Stimulated activated CD4-positive, alpha-beta T cell treated with anti-CD3 and anti-CD28 coated beads, Interleukin-12 subunit alpha, Interleukin-12 subunit beta, amount 100 ng/mL, for 48 hours (primary cell): Measurements from ENCODE around the gene TPRKB.
"Not testable (repeated sequence)": the region's sequence is repeated elsewhere in the genome, so short reads cannot be mapped to it uniquely, and the experiment has no call there.

Source experiments
- DNase-seq, 3 donors: peaks; one replicate each; pipeline ENCODE4 v3.0.0-alpha.2; 2020; ENCODE audit warnings: low read depth in 2 of 3, low spot score in 1 of 3

TPRKB gene

GRCh38 chr2:73740767-73741166 lies 3.6 kb upstream of the TPRKB start:
- DNase-seq, result no peak

- DNase-seq, result no peak
Observed at GRCh38 chr2:73739101-73739500, 2.0 kb upstream of the TPRKB start.

GRCh38 chr2:73736378-73736777 lies 767 bp downstream of the TPRKB start:
- DNase-seq, result no peak

- no peak for DNase-seq
Observed at GRCh38 chr2:73730810-73731209, 6.3 kb downstream of the TPRKB start.

- DNase-seq, result no peak
Observed at GRCh38 chr2:73728711-73729110, 8.4 kb downstream of the TPRKB start.

DNA sequence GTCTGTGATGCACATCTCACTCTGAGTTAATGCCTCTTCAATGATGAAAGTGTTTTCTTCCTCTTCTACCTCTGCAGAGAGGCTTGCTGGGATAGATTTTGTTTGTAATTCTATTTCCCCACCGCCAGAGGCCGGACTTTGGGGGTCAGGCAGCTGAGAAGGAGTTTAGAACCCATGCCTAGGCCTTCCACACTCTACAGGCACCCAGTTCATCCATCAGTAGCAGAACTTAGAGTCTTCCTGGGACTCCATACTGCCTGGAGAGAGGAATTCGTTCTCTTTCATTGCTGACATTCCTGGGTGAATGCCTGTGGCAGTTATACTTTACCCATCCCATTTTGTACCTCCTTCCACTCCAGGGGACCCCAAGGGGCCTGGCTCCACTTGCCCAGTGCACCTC lies 9.1 kb downstream of the TPRKB start:
- DNase-seq, result no peak

DNA sequence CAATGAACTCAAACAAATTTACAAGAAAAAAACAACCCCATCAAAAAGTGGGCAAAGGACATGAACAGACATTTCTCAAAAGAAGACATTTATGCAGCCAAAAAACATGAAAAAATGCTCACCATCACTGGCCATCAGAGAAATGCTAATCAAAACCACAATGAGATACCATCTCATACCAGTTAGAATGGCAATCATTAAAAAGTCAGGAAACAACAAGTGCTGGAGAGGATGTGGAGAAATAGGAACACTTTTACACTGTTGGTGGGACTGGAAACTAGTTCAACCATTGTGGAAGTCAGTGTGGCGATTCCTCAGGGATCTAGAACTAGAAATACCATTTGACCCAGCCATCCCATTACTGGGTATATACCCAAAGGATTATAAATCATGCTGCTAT lies 10.5 kb downstream of the TPRKB start:
- not testable (repeated sequence) for DNase-seq

- DNase-seq, result no peak
Observed at GRCh38 chr2:73718851-73719621, 18.1 kb downstream of the TPRKB start.

DNA sequence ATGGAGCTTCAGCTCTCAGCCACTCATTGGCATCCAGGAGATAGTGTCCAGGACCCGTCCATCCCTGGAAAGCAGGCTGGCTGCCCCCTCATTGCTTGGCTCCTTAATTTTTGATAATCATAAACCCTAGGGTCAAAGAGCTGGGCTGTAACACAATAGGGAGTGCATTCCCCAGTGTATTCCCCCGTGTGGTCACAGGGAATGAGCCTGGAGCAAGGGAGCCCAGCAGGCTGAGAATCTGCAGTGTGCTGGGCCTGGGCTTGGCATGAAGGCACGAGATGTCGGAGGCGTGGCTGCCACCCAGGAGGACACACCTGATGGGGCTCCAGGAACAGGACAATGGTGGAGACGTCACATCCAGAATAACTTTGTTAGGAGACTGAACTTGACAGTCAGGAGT lies 18.7 kb downstream of the TPRKB start:
- DNase-seq, result no peak

DNA sequence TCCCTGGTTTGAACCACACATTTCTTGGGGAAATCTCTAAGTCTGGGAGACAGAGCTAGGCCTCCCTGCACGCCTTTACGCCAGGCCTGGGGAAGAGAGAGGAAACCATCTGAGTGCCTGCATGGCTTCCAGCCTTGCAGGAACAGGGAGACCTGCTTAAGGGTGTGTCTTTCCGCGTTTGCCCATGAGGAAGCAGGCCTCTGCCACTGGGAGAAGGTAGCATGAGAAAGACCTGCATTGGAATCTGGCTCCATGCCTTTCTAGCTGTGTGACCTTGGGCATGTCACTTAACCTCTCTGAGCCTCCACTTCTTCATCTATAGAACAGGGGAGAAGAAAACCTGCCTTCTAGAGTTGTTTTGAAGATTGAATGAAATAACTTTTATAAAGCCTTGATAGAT lies 19.4 kb downstream of the TPRKB start:
- not testable (repeated sequence) for DNase-seq

DNA sequence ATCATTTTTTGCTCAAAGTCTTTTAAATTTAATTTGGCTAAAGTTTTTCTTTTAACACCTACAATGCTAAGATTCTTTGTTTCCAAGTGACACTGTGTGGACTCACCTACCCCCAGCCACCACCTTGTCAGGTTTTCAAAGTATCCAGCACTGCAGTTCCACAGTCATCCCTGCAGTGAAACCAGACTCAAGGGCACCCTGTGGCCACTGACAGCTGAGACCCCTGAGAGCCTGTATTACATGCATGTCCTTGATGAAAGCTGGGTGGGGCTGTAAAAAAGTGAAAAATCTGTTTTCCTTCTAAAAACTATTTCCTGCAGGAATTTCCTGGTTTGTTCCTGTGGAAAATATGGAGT lies 19.9 kb downstream of the TPRKB start:
- DNase-seq, result no peak

- DNase-seq, result no peak
Observed at GRCh38 chr2:73716543-73717250, 20.4 kb downstream of the TPRKB start.

DNA sequence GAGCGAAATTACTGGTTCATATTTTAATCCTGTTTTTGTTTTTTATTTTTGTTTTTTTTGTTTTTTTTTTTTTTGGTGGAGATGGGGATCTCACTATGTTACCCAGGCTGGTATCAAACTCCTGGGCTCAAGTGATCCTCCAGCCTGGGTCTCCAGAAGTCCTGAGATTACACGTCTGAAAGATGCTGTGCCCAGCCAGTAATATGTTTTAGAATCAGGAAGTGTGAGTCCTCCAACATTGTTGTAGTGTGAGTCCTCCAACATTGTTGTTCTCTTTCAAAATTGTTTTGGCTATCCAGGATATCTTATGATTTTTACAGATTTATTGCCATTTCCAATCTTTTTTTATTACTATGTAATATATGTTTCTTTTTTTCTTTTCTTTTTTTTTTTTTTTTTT lies 23.1 kb downstream of the TPRKB start:
- no peak for DNase-seq

- no peak for DNase-seq
Observed at GRCh38 chr2:73708527-73708926, 28.6 kb downstream of the TPRKB start.

DNA sequence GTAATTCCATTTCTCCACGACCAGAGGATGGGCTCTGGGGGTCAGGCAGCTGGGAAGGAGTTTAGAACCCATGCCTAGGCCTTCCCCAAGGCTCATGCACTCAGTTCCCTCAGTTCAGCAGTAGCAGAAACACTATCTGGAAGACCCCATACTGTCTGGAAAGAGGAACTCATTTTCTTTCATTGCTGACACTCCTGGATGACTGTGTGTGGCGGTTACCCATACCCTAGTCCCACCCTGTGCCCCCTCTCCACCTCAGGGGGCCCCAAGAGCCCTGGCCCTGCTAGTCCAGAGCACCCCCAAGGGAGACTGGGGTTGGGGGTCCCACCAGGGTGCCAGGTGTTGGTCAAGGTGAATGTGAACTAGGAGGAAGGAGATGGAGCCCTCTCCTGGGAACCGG lies 29.5 kb downstream of the TPRKB start:
- DNase-seq, result no peak

GRCh38 chr2:73707058-73707457 lies 30.1 kb downstream of the TPRKB start:
- DNase-seq, result no peak

- no peak for DNase-seq
Observed at GRCh38 chr2:73705091-73705490, 32.1 kb downstream of the TPRKB start.

- DNase-seq, result no peak
Observed at GRCh38 chr2:73704285-73704684, 32.9 kb downstream of the TPRKB start.

DNA sequence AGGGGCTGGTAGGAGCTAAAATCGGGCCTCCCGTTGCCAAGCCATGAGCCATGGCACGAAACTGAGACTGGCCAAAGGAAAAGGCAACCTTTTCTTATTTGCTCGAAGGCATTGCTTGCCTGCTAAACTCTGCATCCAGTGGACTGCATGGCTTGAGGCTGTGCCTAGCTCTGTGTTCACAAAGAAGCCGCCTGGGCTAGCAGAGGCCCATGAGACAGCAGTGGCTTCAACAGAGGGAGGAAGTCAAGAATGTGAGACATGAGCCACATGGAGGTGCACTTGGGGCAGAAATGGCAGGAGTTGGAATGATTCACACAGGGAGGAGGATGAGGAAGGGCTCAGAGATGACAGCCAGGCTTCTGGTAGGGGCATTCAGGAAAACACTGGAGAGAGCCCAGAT lies 33.5 kb downstream of the TPRKB start:
- DNase-seq, result no peak

DNA sequence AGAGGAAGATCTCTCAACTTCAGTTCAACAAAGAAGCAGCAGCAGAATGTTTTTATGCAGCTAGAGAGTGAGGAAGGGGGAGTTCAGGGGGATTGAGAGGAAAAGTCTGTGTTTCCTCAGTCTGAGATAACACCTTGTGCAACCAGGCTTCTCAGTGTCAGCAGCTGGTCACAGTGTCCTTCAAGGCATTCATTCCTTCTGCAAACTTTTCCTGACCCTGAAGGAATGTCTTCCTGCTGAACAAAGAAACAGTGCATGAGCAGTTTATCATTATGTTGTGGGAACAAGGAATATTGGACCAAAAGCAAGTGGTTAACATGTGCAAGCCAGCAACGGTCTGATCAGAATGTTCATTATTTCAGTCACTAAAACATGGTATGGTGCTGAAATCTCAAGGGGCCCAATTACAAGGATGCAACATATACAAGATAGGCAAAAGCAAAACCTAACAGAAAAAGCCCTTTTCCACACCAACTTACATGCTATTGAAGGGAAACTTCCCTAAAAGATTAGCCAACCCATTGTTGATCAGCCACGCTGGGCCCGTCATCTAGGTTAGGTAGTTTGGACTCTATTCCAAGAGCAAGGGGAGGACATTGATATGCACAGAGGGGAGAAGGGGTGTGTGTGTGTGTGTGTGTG lies 34.2 kb downstream of the TPRKB start:
- DNase-seq, result not testable (repeated sequence)

- no peak for DNase-seq
Observed at GRCh38 chr2:73701968-73702665, 35.0 kb downstream of the TPRKB start.

DNA sequence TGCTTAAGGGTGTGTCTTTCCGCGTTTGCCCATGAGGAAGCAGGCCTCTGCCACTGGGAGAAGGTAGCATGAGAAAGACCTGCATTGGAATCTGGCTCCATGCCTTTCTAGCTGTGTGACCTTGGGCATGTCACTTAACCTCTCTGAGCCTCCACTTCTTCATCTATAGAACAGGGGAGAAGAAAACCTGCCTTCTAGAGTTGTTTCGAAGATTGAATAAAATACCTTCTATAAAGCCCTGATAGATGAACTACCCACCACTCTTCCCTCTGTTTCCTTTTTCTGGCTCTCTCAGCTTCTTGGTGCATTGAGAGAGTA lies 35.7 kb downstream of the TPRKB start:
- DNase-seq, result not testable (repeated sequence)
